GM18526 (cell line): ENCODE measurements around the gene GAS7.

Experiments
- POLR2A ChIP-seq: IDR thresholded peaks from 3 replicates; pipeline ENCODE4 v1.6.1; 2011; ENCODE audit not compliant: insufficient read length; ENCODE audit errors: extremely low read depth

GAS7 gene

GRCh38 chr17:10116753-10117420, 81.5 kb downstream of the GAS7 start:
- TF ChIP-seq POLR2A = no peak

- TF ChIP-seq POLR2A = no peak
Observed at GRCh38 chr17:10116267-10116666, 82.1 kb downstream of the GAS7 start.

DNA sequence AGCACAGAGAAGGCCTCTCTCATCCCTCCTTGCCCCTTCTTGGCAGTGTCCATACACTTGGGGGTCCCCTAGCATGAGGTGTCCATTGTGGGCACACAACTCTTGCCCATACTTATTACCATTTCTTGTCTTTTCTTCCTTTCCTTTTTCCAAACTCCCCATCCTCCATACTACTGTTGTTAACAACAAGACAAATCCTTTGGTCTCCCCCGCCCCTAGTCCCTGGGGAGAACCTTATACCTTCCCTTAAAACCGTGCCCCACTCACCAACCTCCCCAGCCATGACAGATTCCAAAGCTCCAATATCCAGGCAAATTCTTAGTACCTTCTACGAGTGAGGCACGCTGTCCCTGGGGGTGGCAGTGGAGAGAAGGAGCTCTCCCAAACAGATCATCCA, 82.9 kb downstream of the GAS7 start:
- no peak for TF ChIP-seq POLR2A

GRCh38 chr17:10114931-10115535, 83.4 kb downstream of the GAS7 start:
- TF ChIP-seq POLR2A = no peak

DNA sequence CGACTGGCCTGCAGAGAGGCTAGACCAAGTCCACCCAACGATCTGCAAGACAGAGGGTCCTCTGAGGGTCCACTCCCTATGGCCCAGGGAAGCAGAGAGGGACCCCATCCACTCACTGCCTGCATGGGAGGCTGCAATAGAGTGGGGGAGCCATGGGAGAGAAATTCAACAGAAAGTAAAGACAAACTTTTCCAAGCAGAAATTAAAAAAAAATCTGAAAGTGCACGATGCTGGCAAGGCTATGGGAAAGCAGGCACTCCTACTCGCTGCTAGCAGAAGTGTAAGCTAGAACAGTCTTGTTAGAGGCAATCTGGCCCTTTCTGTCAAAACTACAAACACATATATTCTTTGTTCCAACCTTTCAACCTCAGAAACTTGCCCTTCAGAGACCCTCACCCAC, 85.4 kb downstream of the GAS7 start:
- no peak for TF ChIP-seq POLR2A

- no peak for TF ChIP-seq POLR2A
Observed at GRCh38 chr17:10111907-10112452, 86.4 kb downstream of the GAS7 start.

GRCh38 chr17:10109146-10109545, 89.3 kb downstream of the GAS7 start:
- no peak for TF ChIP-seq POLR2A

DNA sequence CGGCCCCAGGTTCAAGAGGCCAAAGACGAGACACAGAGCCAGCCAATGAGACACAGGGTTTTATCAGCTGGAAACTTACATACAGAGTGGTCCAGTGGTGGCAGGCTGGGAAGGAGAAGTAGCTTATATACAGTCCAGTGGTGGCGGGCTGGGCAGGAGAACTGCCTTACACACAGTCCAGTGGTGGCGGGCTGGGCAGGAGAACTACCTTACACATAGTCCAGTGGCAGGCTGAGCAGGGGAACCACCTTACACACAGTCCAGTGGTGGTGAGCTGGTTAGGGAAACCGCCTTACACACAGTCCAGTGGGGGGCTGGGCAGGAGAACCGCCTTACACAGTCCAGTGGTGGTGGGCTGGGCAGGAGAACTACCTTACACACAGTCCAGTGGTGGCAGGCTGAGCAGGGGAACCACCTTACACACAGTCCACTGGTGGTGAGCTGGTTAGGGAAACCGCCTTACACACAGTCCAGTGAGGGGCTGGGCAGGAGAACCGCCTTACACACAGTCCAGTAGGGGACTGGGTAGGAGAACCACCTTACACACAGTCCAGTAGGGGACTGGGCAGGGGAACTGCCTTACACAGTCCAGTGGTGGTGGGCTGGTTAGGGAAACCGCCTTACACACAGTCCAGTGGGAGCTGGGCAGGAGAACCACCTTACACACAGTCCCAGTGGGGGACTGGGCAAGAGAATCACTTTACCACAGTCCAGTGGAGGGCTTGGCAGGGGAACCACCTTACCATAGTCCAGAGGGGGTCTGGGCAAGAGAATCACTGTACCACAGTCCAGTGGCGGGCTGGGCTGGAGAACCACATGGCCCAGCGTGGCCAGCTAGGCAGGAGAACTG, 90.9 kb downstream of the GAS7 start:
- TF ChIP-seq POLR2A = no peak

- TF ChIP-seq POLR2A = no peak
Observed at GRCh38 chr17:10106067-10106466, 92.3 kb downstream of the GAS7 start.

DNA sequence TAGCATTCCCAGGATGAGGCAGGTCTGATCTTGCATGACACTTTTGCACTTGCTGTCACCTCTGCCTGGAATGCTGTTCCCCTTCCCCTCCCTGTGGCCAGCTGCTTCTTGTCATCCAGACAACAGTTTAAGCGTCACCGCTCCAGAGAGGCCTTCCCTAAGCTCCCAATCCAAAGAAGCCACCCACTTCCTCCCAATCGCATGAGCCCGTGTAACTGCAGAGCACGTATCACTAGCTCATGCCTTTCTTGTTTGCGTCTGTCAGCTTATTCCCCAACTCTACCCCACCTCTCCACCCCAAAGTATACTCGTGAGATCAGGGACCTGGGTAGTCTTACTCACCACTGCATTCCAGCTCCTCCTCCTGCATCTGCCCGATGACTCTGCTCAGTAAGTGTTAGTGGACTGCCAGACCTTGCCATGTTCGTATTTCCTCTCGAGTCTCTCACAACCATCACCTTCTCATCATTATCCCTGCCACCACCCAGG, 92.8 kb downstream of the GAS7 start:
- no peak for TF ChIP-seq POLR2A

DNA sequence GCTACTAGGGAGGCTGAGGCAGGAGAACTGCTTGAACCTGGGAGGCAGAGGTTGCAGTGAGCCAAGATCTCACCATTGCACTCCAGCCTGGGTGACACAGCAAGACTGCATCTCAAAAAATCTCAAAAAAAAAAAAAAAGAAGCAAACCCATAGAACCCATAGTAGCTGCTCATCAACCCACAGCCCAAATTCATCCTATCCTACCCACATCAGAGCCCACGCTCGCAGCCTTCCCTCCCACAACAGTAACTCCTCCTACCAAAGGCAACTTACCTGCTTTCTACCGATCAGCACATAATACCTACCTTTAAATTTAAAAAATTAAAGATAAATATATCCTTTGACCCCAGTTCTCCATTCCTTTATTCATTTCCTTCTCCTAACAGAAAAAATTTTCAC, 94.7 kb downstream of the GAS7 start:
- TF ChIP-seq POLR2A = no peak

DNA sequence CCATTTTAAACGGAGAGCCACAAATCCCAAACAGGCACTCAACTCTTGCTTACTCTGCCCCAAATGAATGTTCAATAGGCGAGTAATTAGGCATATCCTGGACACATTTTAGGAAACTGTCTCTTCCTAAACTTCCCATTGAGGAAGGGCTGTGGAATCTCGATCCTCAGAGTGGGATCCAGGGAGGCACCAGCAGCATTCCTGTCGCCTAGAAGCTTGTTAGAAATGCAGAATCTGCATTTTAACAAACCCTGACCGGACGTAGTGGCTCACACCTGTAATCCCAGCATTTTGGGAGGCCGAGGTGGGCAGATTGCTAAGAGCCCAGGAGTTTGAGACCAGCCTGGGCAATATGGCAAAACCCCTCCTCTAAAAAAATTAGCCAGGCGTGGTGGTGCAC, 95.6 kb downstream of the GAS7 start:
- no peak for TF ChIP-seq POLR2A

- TF ChIP-seq POLR2A = no peak
Observed at GRCh38 chr17:10099051-10099571, 99.3 kb downstream of the GAS7 start.

DNA sequence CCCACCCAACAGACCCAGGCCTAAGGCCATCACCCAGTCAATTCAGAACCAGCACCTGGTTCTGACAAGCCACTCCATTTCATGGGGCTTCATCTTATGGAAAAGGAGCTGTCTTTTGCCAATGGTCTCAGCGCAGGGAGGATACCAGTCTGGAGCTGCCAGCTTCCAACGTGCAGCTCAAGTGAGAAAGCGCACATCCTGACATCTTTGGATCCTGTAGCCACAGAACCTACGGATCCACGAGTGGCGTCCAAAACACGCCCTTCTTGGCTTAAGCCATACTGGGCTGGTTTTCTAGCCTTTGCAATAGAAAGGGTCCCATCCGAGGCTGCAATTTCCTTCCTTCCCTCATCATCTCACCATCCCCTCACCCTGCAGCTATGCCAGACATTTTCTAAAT, 101.8 kb downstream of the GAS7 start:
- TF ChIP-seq POLR2A = no peak

DNA sequence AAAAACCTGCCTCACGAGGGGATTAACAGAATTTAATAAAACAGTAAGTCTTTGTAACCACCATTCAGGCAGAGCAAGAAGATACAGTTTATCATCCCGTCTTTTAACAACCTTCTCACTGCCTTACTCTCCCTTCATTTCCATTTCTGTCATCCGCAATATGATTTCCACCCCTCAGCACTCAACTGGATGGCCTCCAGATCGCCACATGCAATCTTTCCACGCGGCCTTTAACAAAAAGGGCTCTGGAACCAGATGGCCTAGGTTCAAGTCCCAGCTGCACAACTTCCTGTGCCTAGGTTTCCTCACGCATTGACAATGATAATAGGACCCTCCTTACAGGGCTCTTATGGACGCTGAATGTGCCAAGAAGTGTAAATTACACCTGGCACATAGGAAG, 103.6 kb downstream of the GAS7 start:
- TF ChIP-seq POLR2A = no peak
